GM19099 (cell line): ENCODE results near the gene CGNL1.

Experiments used
- POLR2A ChIP-seq: IDR thresholded peaks from 3 replicates; pipeline ENCODE4 v1.6.1; 2011; ENCODE audit warnings: low read depth; ENCODE audit not compliant: insufficient read length; ENCODE audit errors: extremely low read depth

The CGNL1 gene

GRCh38 chr15:57570340-57570739, 194.0 kb downstream of the CGNL1 start:
- TF ChIP-seq POLR2A: no peak

GRCh38 chr15:57570994-57571393, 194.7 kb downstream of the CGNL1 start:
- TF ChIP-seq POLR2A: no peak

GRCh38 chr15:57571725-57572124, 195.4 kb downstream of the CGNL1 start:
- TF ChIP-seq POLR2A: no peak

GRCh38 chr15:57572468-57572867, 196.2 kb downstream of the CGNL1 start:
- TF ChIP-seq POLR2A: no peak

- TF ChIP-seq POLR2A: no peak
Measured at GRCh38 chr15:57573151-57573550, 196.8 kb downstream of the CGNL1 start.

GRCh38 chr15:57575363-57575762, 199.1 kb downstream of the CGNL1 start:
- TF ChIP-seq POLR2A: no peak

GRCh38 chr15:57578288-57578900, 202.1 kb downstream of the CGNL1 start:
- no peak for TF ChIP-seq POLR2A

- no peak for TF ChIP-seq POLR2A
Measured at GRCh38 chr15:57580428-57580827, 204.1 kb downstream of the CGNL1 start.

- TF ChIP-seq POLR2A: no peak
Measured at GRCh38 chr15:57580866-57581265, 204.6 kb downstream of the CGNL1 start.

GRCh38 chr15:57582090-57582489, 205.8 kb downstream of the CGNL1 start:
- no peak for TF ChIP-seq POLR2A

GRCh38 chr15:57583282-57583681, 207.0 kb downstream of the CGNL1 start:
- TF ChIP-seq POLR2A: no peak

GRCh38 chr15:57583720-57584119, 207.4 kb downstream of the CGNL1 start:
- TF ChIP-seq POLR2A: no peak

GRCh38 chr15:57586661-57587424, 210.5 kb downstream of the CGNL1 start:
- TF ChIP-seq POLR2A: no peak

- TF ChIP-seq POLR2A: no peak
Measured at GRCh38 chr15:57589281-57589680, 213.0 kb downstream of the CGNL1 start.

GRCh38 chr15:57589754-57590153, 213.4 kb downstream of the CGNL1 start:
- no peak for TF ChIP-seq POLR2A

GRCh38 chr15:57591237-57591821, 215.0 kb downstream of the CGNL1 start:
- no peak for TF ChIP-seq POLR2A
